ENCODE measurements around the gene GET3. TPM values are rescaled to one million over a fixed set of nuclear protein-coding genes. Genes with fewer than 3 reads are reported as not detected.

The GET3 gene
- total RNA-seq, 1 experiment from 2014 or later, result 110 TPM

DNA sequence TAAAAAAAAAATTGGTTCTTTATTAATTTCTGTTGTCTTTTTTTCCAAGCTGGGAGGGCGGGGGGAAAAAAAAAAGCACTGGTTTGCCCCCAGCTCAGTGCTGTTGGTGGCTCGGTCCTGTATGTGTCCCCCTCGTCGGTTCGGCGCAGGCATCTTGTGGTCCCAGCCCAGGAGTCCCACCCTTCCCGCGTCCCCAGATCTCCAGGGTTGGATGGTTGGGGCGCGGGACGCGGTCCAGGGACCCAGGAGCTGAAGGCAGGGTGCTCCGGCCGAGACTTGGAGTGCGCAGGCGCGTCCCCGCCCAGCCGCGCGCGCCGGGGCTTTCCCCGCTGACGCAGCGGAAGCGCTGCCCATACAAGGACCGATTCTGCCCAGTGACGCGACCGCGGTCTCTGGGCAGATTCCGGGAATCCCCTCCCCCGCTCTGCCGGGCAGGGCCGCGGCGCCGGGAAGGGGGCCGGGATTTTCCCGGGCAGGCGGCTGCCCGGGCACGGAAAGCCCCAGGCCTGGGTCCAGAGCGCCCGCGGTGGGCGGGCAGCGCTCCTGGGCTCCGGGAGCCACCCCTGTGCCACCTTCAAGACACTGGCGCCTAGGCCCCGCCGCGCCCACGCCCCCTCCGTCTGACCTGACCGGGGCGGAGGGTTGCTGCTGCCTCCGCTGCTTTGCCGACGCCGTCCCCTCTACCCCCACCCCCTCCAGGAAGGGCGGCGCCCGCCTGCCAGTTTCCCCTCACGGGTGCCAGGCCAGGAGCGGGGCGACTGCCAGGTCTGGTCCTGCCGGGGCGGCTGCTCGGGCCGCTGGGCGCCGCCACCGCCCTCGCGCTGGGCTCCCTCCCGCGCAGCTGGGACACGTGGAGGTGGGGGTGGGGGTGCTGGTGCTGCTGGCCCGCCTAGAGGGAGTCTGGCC, 56.2 kb downstream of the GET3 start:
- ChIA-PET POLR2A (interaction anchor here (0.7 to 3.1 kb wide), 9 partner anchors 9 to 112 kb away, joined by 3 to 29 read pairs (median 4); partner anchors contain the start of genes HOOK2 and RNASEH2A), CTCF (interaction anchor here (0.6 to 14.0 kb wide), 15 partner anchors 8 to 162 kb away, joined by 3 to 341 read pairs (median 10); partner anchors contain the start of genes HOOK2, PRDX2, RNASEH2A and THSD8)
- H3K9me3 Mint-ChIP-seq, result no peaks in the 10 kb centered on the region
- H3K4me3 Mint-ChIP-seq, result peak overlapping the region; percentile 84
- peaks cover 34% of the 10 kb centered on the region for H3K4me1 Mint-ChIP-seq
- peaks cover 7% of the 10 kb centered on the region for H3K36me3 Mint-ChIP-seq
- peak; percentile 91 for DNase-seq (ENCODE audit: low spot score)
- H3K27me3 Mint-ChIP-seq (ENCODE audit: low read depth), result peaks cover 32% of the 10 kb centered on the region
- H3K27ac Mint-ChIP-seq, result peak overlapping the region; percentile 93
- ATAC-seq, result peak; percentile 18
- no peak for TF ChIP-seq NR1H2 (CRISPR knock-in tag; IDR thresholded peaks at IDR 0.05)
- TF ChIP-seq, protein P1, sequence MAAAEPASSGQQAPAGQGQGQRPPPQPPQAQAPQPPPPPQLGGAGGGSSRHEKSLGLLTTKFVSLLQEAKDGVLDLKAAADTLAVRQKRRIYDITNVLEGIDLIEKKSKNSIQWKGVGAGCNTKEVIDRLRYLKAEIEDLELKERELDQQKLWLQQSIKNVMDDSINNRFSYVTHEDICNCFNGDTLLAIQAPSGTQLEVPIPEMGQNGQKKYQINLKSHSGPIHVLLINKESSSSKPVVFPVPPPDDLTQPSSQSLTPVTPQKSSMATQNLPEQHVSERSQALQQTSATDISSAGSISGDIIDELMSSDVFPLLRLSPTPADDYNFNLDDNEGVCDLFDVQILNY (CRISPR knock-in tag; IDR thresholded peaks at IDR 0.05), result peak; percentile 63; the same call in 1 of the 2 replicates
- 0 out of 2 replicates have a peak, but pooled peaks have one; percentile 47 for TF ChIP-seq MYBL2 (CRISPR knock-in tag; IDR thresholded peaks at IDR 0.05)
- no peak for TF ChIP-seq NR2C2 (CRISPR knock-in tag; IDR thresholded peaks at IDR 0.05)
- no peak for TF ChIP-seq SMAD3 (CRISPR knock-in tag; IDR thresholded peaks at IDR 0.05; ENCODE audit: borderline replicate concordance)
- TF ChIP-seq ZNF219 (CRISPR knock-in tag; IDR thresholded peaks at IDR 0.05; ENCODE audit: borderline replicate concordance), result no peak
- TF ChIP-seq SMAD4 (CRISPR knock-in tag; IDR thresholded peaks at IDR 0.05), result no peak
- no peak for TF ChIP-seq KAT7 (CRISPR knock-in tag; IDR thresholded peaks at IDR 0.05; ENCODE audit: borderline replicate concordance)
- TF ChIP-seq FOXP1 (CRISPR knock-in tag; IDR thresholded peaks at IDR 0.05; ENCODE audit: borderline replicate concordance), result 0 out of 2 replicates have a peak, but pooled peaks have one; percentile 23
- no peak for TF ChIP-seq TEAD4 (CRISPR knock-in tag; IDR thresholded peaks at IDR 0.05)
- TF ChIP-seq GRHL2 (CRISPR knock-in tag; IDR thresholded peaks at IDR 0.05; ENCODE audit: insufficient replicate concordance, severe bottlenecking), result no peak
- no peak for TF ChIP-seq ZNF138 (CRISPR knock-in tag; conservative IDR thresholded peaks at IDR 0.05)
- TF ChIP-seq JAZF1 (CRISPR knock-in tag; IDR thresholded peaks at IDR 0.05), result no peak
- no peak for TF ChIP-seq NFATC4 (CRISPR knock-in tag; IDR thresholded peaks at IDR 0.05)
- TF ChIP-seq, protein P2, sequence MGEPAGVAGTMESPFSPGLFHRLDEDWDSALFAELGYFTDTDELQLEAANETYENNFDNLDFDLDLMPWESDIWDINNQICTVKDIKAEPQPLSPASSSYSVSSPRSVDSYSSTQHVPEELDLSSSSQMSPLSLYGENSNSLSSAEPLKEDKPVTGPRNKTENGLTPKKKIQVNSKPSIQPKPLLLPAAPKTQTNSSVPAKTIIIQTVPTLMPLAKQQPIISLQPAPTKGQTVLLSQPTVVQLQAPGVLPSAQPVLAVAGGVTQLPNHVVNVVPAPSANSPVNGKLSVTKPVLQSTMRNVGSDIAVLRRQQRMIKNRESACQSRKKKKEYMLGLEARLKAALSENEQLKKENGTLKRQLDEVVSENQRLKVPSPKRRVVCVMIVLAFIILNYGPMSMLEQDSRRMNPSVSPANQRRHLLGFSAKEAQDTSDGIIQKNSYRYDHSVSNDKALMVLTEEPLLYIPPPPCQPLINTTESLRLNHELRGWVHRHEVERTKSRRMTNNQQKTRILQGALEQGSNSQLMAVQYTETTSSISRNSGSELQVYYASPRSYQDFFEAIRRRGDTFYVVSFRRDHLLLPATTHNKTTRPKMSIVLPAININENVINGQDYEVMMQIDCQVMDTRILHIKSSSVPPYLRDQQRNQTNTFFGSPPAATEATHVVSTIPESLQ (CRISPR knock-in tag; IDR thresholded peaks at IDR 0.05), result no peak
- TF ChIP-seq MXD4 (CRISPR knock-in tag; IDR thresholded peaks at IDR 0.05; ENCODE audit: borderline replicate concordance), result no peak
- 0 out of 2 replicates have a peak, but pooled peaks have one; percentile 76 for TF ChIP-seq ELF4 (CRISPR knock-in tag; IDR thresholded peaks at IDR 0.05; ENCODE audit: low read depth)
- TF ChIP-seq, protein P3, sequence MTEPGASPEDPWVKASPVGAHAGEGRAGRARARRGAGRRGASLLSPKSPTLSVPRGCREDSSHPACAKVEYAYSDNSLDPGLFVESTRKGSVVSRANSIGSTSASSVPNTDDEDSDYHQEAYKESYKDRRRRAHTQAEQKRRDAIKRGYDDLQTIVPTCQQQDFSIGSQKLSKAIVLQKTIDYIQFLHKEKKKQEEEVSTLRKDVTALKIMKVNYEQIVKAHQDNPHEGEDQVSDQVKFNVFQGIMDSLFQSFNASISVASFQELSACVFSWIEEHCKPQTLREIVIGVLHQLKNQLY (CRISPR knock-in tag; IDR thresholded peaks at IDR 0.05), result no peak
- TF ChIP-seq, protein P4, sequence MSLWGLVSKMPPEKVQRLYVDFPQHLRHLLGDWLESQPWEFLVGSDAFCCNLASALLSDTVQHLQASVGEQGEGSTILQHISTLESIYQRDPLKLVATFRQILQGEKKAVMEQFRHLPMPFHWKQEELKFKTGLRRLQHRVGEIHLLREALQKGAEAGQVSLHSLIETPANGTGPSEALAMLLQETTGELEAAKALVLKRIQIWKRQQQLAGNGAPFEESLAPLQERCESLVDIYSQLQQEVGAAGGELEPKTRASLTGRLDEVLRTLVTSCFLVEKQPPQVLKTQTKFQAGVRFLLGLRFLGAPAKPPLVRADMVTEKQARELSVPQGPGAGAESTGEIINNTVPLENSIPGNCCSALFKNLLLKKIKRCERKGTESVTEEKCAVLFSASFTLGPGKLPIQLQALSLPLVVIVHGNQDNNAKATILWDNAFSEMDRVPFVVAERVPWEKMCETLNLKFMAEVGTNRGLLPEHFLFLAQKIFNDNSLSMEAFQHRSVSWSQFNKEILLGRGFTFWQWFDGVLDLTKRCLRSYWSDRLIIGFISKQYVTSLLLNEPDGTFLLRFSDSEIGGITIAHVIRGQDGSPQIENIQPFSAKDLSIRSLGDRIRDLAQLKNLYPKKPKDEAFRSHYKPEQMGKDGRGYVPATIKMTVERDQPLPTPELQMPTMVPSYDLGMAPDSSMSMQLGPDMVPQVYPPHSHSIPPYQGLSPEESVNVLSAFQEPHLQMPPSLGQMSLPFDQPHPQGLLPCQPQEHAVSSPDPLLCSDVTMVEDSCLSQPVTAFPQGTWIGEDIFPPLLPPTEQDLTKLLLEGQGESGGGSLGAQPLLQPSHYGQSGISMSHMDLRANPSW (CRISPR knock-in tag; conservative IDR thresholded peaks at IDR 0.05; ENCODE audit: low read depth), result no peak
- no peak for TF ChIP-seq RORB (CRISPR knock-in tag; IDR thresholded peaks at IDR 0.05)
- TF ChIP-seq JUN (CRISPR knock-in tag; IDR thresholded peaks at IDR 0.05), result no peak
- TF ChIP-seq, protein P5, sequence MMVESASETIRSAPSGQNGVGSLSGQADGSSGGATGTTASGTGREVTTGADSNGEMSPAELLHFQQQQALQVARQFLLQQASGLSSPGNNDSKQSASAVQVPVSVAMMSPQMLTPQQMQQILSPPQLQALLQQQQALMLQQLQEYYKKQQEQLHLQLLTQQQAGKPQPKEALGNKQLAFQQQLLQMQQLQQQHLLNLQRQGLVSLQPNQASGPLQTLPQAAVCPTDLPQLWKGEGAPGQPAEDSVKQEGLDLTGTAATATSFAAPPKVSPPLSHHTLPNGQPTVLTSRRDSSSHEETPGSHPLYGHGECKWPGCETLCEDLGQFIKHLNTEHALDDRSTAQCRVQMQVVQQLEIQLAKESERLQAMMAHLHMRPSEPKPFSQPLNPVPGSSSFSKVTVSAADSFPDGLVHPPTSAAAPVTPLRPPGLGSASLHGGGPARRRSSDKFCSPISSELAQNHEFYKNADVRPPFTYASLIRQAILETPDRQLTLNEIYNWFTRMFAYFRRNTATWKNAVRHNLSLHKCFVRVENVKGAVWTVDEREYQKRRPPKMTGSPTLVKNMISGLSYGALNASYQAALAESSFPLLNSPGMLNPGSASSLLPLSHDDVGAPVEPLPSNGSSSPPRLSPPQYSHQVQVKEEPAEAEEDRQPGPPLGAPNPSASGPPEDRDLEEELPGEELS (CRISPR knock-in tag; IDR thresholded peaks at IDR 0.05), result 0 out of 2 replicates have a peak, but pooled peaks have one; percentile 9
- TF ChIP-seq, protein P6, sequence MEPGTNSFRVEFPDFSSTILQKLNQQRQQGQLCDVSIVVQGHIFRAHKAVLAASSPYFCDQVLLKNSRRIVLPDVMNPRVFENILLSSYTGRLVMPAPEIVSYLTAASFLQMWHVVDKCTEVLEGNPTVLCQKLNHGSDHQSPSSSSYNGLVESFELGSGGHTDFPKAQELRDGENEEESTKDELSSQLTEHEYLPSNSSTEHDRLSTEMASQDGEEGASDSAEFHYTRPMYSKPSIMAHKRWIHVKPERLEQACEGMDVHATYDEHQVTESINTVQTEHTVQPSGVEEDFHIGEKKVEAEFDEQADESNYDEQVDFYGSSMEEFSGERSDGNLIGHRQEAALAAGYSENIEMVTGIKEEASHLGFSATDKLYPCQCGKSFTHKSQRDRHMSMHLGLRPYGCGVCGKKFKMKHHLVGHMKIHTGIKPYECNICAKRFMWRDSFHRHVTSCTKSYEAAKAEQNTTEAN (CRISPR knock-in tag; IDR thresholded peaks at IDR 0.05), result no peak
- TF ChIP-seq, protein P7, sequence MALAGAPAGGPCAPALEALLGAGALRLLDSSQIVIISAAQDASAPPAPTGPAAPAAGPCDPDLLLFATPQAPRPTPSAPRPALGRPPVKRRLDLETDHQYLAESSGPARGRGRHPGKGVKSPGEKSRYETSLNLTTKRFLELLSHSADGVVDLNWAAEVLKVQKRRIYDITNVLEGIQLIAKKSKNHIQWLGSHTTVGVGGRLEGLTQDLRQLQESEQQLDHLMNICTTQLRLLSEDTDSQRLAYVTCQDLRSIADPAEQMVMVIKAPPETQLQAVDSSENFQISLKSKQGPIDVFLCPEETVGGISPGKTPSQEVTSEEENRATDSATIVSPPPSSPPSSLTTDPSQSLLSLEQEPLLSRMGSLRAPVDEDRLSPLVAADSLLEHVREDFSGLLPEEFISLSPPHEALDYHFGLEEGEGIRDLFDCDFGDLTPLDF (CRISPR knock-in tag; IDR thresholded peaks at IDR 0.05), result 0 out of 2 replicates have a peak, but pooled peaks have one; percentile 44
- TF ChIP-seq HMGA2 (CRISPR knock-in tag; IDR thresholded peaks at IDR 0.05), result no peak
- no peak for TF ChIP-seq ESRRA (CRISPR knock-in tag; IDR thresholded peaks at IDR 0.05; ENCODE audit: borderline replicate concordance)
